Measurements from ENCODE around the gene CBX7.

GRCh38 chr22:39152511-39153219, at the start of gene CBX7:
- TF ChIP-seq CTCF (IDR thresholded peaks at IDR 0.05) (no peak), EP300 (IDR thresholded peaks at IDR 0.05) (no peak)
